K562 (cell line): ENCODE results near the gene IL20RB.

Experiments
- ATF4 ChIP-seq: fragments of 450-650 bp; formaldehyde crosslinking; IDR thresholded peaks from 2 replicates; pipeline ENCODE4 v1.4.0; 2022; ENCODE audit warnings: mild to moderate bottlenecking, moderate library complexity
- CTCF ChIP-seq, 3 experiments: IDR thresholded peaks in 2 of 3; conservative IDR thresholded peaks in 1 of 3; 2 replicates each; pipeline ENCODE4 v1.5.1; 2011 to 2012; ENCODE audit warnings: low read length in 3 of 3, mild to moderate bottlenecking in 3 of 3, control low read depth in 2 of 3, improper control_type of control experiment in 1 of 3, inconsistent platforms in 1 of 3, low read depth in 1 of 3, mixed read lengths in 1 of 3, moderate library complexity in 1 of 3; ENCODE audit not compliant: insufficient read depth in 2 of 3
- JUND ChIP-seq, 2 experiments: IDR thresholded peaks; 2 replicates in 1 of 2; 3 replicates in 1 of 2; pipeline ENCODE4 v1.6.1; 2011; ENCODE audit warnings: borderline replicate concordance in 2 of 2, low read depth in 2 of 2, low read length in 2 of 2, improper control_type of control experiment in 1 of 2, missing biosample characterization in 1 of 2, missing genetic modification characterization in 1 of 2, missing genetic modification reagents in 1 of 2
- MAFG ChIP-seq: fragments of 450-650 bp; conservative IDR thresholded peaks from 2 replicates; pipeline ENCODE4 v1.6.1; 2016; ENCODE audit warnings: missing genetic modification characterization, missing compliant biosample characterization
- NR1H2 ChIP-seq: sonication (generic); formaldehyde crosslinking; IDR thresholded peaks from 2 replicates; pipeline ENCODE4 v1.4.0; 2020; ENCODE audit warnings: mild to moderate bottlenecking, missing genetic modification reagents
- POLR2AphosphoS5 ChIP-seq: IDR thresholded peaks from 2 replicates; pipeline ENCODE4 v1.6.1; 2011; ENCODE audit warnings: mild to moderate bottlenecking, low read depth, low read length, moderate library complexity; ENCODE audit not compliant: control insufficient read depth, insufficient read depth
- ZNF449 ChIP-seq: fragments of 250-450 bp; sonication (Bioruptor Pico); IDR thresholded peaks from 2 replicates; pipeline ENCODE4 v1.8.0; 2022; ENCODE audit warnings: moderate library complexity, mild to moderate bottlenecking, inconsistent platforms

- TF ChIP-seq CTCF (IDR thresholded peaks at IDR 0.05 in 2 of 3, conservative IDR thresholded peaks at IDR 0.05 in 1 of 3; ENCODE audit: insufficient read depth in 2 of 3, low read depth in 1 of 3, low read length in 3 of 3) (no peak), ATF4 (CRISPR knock-in tag) (no peak), POLR2AphosphoS5 (no peak), MAFG (no peak), ZNF449 (no peak), NR1H2 (CRISPR knock-in tag) (no peak), JUND (IDR thresholded peaks at IDR 0.05; ENCODE audit: borderline replicate concordance, low read depth, low read length) (no peak), JUND (tag; IDR thresholded peaks at IDR 0.05; ENCODE audit: borderline replicate concordance, low read depth, low read length) (no peak)
These were observed 10.8 kb upstream of the IL20RB start for GRCh38 chr3:136946978-136947377.
